ENCODE measurements around the gene SF3B2.
"Not testable (repeated sequence)": the region's sequence is repeated elsewhere in the genome, so short reads cannot be mapped to it uniquely, and the experiment has no call there.

SF3B2 gene

GRCh38 chr11:66090288-66090687 is 38.1 kb downstream of the SF3B2 start:
- no peak overlapping the region for H3K4me3 ChIP-seq
- no peak overlapping the region for H3K27ac ChIP-seq

- not testable (repeated sequence) for H3K4me3 ChIP-seq, H3K27ac ChIP-seq
Measured at GRCh38 chr11:66092125-66092524, 40.0 kb downstream of the SF3B2 start.

GRCh38 chr11:66099746-66100145 is 47.6 kb downstream of the SF3B2 start:
- H3K27ac ChIP-seq = peak overlapping the region in 3 of 21 experiments; percentile 30 to 70 (median 36)

GRCh38 chr11:66100272-66101065 is 48.3 kb downstream of the SF3B2 start:
- no peak overlapping the region for H3K4me3 ChIP-seq
- peak overlapping the region in 11 of 21 experiments; percentile 3 to 72 (median 50) for H3K27ac ChIP-seq

More at GRCh38 chr11:66099746-66100145, 47.6 kb downstream of the SF3B2 start:
- H3K4me3 ChIP-seq = not testable (repeated sequence)

- H3K4me3 ChIP-seq = no peak overlapping the region
- H3K27ac ChIP-seq = peak overlapping the region in 8 of 21 experiments; percentile 3 to 72 (median 51)
Measured at GRCh38 chr11:66101066-66101464, 48.9 kb downstream of the SF3B2 start.

- Histone ChIP-seq H3K4me3 (no peak overlapping the region), H3K27ac (peak overlapping the region in 1 of 21 experiments; percentile 31)
Measured at GRCh38 chr11:66104057-66104638, 52.0 kb downstream of the SF3B2 start.

- Histone ChIP-seq H3K27ac (no peak overlapping the region), H3K4me3 (no peak overlapping the region)
Measured at GRCh38 chr11:66106786-66107599, 54.8 kb downstream of the SF3B2 start.

- Histone ChIP-seq H3K4me3 (no peak overlapping the region), H3K27ac (peak overlapping the region in 1 of 21 experiments; percentile 14)
Measured at GRCh38 chr11:66107600-66108510, 55.7 kb downstream of the SF3B2 start.

GRCh38 chr11:66109294-66109693 is 57.1 kb downstream of the SF3B2 start:
- H3K27ac ChIP-seq = no peak overlapping the region
- no peak overlapping the region for H3K4me3 ChIP-seq

GRCh38 chr11:66111158-66111557 is 59.0 kb downstream of the SF3B2 start:
- Histone ChIP-seq H3K4me3 (no peak overlapping the region), H3K27ac (no peak overlapping the region)

GRCh38 chr11:66112041-66112491 is 59.9 kb downstream of the SF3B2 start:
- Histone ChIP-seq H3K4me3 (no peak overlapping the region), H3K27ac (peak overlapping the region in 11 of 21 experiments; percentile 4 to 65 (median 44))

GRCh38 chr11:66112601-66113499 is 60.7 kb downstream of the SF3B2 start:
- H3K27ac ChIP-seq = peak overlapping the region in 15 of 21 experiments; percentile 1 to 68 (median 44)

GRCh38 chr11:66114957-66115356 is 62.8 kb downstream of the SF3B2 start:
- H3K4me3 ChIP-seq = not testable (repeated sequence)
- peak overlapping the region in 7 of 21 experiments; percentile 2 to 71 (median 50) for H3K27ac ChIP-seq

More at GRCh38 chr11:66112601-66113499, 60.7 kb downstream of the SF3B2 start:
- no peak overlapping the region for H3K4me3 ChIP-seq

- peak overlapping the region in 9 of 21 experiments; percentile 15 to 71 (median 40) for H3K27ac ChIP-seq
- H3K4me3 ChIP-seq = no peak overlapping the region
Measured at GRCh38 chr11:66115638-66116301, 63.6 kb downstream of the SF3B2 start.

- Histone ChIP-seq H3K4me3 (no peak overlapping the region), H3K27ac (peak overlapping the region in 7 of 21 experiments; percentile 13 to 71 (median 34))
Measured at GRCh38 chr11:66116576-66117361, 64.6 kb downstream of the SF3B2 start.

GRCh38 chr11:66118847-66119246 is 66.7 kb downstream of the SF3B2 start:
- peak overlapping the region in 9 of 21 experiments; percentile 8 to 74 (median 37) for H3K27ac ChIP-seq
- H3K4me3 ChIP-seq = no peak overlapping the region

All from skin epidermis (tissue), 12 donors.